Measurements from ENCODE around the gene CDH22. TPM values are rescaled to one million over a fixed set of nuclear protein-coding genes. Genes with fewer than 3 reads are reported as not detected.

The CDH22 gene
- total RNA-seq, 1 donor from 2014 or later: under 0.01 TPM

DNA sequence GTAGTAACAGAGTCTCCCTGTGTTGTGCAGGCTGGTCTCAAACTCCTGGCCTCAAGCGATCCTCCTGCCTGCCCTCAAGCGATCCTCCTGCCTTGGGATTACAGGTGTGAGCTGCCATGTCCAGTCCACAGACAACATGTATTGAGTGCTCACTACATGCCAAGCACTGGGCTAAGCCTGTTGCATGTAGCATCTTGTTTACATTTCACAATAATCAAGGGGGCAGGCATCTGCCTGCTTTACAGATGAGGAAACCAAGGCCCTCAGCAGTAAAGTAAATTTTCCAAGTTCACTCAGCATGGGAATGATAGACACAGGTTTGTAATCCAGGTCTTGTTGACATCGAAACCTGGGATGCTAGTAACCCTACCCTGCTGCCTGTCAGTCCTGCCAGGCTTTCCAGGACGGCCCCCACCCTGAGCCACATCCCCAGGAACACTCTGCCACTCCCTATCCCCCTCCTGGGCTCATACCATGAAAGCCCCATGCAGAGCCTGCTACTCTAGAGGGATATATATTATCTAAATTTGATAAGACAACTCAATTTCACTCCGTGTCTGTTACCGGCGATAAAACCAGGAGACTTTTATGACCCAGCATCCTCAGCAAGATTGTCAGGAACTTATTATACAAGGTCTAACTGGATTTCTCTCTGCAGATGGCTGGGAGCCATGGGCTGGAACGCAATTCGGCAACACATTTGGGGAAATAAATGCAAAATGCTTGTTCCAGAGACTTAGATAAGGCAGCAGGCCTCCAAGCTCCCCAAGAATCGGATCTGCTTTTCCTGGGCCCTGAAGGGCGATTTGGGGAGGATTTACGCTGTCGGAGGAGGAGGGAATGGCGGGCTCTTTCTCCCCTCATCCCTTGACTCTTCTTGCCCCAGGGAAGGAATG lies 159.7 kb downstream of the CDH22 start:
- no peak for DNase-seq (ENCODE audit: low read depth in 2 of 2)

DNA sequence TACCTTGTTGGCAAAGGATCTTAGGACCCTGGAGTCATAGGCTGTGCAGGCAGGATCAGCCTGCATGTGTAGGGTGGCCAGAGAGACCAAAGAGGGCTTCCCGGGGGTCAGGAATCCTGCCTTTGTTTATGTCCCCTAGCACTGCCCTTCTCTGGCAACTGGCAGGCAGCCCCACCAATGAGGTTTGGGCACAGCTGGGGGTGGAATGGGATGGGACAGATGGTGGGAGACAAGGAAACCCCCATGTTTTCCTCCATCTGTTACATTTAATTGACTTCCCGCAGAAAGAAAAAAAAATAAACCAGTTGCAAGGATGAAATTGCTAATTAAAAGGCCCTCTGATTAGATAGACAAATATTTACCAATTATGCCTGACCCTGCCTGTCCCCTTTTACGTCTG lies 162.6 kb downstream of the CDH22 start:
- DNase-seq (ENCODE audit: low read depth in 2 of 2): no peak

DNA sequence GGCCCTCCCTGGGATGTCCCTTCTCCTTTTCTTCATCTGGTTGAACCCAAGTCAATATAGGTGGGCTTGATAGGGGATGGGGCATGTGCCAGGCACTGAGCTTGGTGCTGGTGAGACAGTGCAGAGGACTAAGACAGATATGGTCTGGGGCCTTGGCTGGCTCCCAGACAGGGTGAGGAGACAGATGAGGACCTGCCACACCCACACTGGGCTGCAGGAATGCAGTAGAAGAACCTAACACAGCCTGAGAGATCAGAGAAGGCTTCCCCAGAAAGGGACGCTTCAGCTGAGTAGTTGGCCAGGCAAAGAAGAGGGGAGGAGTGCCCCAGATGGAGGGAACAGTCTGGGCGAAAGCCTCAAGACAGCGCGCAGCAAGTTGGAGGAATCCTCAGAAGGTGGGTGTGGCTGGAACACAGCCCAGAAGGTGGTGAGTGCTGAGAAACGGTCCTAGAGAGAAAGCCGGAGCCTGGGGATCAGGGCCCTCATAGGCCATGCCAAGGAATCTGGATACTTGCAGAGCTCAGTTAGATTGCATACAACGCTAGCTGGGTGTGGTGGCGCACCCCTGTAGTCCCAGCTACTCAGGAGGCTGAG lies 163.8 kb downstream of the CDH22 start:
- DNase-seq (ENCODE audit: low read depth in 2 of 2): no peak

DNA sequence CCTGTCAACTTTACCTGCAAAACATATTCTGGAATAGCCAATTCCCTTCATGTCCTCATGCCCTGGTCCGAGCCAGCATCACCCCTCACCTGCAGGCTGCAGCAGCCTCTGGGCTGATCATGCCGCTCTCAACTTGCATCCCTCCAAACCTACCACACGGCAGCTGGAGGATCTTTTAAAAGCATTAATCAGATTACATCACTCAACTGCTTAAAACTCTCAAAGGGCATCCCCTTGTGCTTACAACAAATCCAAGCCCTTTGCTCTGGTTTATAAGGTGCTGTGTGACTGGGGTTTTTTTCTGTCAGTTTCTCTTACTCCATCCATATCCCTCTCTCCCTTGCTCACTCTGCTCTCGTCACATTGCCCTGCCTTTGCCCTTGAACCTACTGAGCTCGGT lies 166.2 kb downstream of the CDH22 start:
- DNase-seq (ENCODE audit: low read depth in 2 of 2): no peak

DNA sequence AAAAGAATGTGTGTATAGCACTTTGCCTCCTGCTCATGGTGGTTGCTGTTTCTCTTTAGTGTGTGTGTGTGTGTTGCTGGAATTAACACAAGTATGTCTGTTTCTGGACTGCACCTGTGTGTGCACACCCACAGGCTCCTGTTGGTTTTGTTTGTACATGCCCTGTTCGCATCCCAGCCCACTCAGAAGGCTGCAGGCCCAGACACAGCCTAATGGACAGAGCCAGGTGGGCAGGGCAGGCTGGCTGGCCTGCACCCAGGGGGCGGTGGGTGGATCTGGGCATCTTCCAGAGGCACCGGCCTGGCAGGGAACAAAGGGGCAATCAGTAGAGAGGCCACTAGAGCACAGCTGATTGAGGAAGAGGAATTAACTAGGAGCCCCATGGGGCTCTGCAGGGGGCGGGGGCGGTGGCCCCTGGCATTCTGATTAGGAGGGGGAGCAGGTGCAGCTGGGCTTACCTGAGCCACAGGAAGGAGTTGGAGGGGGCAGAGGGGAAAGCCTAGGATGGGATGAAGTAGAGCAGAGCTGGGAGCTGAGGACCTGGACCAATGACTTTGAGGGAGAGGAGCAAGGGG lies 168.3 kb downstream of the CDH22 start:
- DNase-seq (ENCODE audit: low read depth in 2 of 2): no peak

DNA sequence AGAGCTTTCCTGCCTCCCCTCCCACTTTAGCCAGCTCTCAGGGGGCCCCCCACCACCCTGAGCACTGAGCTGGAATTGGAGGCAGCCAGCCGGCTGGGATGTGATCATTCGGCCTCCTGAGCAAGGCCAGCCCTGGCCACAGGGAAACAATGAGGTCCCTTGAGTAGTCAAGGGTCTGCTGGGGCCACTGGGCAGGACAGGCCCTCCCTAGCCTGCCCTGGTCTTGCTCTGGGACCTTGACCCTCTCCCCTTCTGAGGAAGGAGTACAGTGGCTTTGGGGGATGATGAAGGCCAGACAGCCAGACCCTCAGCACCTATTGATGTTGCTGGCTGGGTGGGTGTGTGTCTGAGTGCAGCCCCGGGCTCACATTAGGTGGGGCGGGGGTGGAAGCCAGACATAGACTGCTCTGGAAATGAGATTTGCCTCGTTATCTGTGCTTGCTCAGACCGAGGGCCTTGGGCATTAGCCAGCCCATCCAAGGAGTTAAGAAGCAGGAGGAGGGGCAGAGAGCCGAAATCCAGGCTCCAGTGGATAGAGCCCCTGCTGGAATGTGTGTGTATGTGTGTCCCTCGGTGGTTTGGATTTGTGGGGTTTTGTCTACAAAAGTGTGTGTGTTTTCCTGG lies 168.9 kb downstream of the CDH22 start:
- DNase-seq (ENCODE audit: low read depth in 2 of 2): no peak

DNA sequence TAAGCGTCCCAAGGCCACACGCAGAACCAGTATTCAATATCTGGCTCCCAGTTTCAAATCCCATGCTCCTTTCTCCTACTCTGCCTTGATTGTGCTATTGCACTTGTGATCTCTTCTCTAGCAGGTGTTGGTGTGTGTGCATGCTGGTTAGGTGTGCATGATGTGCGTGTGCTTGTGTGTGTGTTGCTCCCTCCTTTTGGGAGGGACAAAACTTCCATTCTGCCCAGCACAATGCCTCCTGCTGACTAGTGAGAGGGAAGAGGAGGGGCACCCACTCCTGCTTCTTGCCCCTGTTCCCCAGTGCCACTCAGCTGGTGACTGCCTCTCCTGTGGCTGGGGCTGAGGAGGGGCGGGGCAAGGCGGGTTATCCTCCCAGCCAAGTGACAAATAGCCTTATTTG lies 170.5 kb downstream of the CDH22 start:
- DNase-seq (ENCODE audit: low read depth in 2 of 2): no peak

DNA sequence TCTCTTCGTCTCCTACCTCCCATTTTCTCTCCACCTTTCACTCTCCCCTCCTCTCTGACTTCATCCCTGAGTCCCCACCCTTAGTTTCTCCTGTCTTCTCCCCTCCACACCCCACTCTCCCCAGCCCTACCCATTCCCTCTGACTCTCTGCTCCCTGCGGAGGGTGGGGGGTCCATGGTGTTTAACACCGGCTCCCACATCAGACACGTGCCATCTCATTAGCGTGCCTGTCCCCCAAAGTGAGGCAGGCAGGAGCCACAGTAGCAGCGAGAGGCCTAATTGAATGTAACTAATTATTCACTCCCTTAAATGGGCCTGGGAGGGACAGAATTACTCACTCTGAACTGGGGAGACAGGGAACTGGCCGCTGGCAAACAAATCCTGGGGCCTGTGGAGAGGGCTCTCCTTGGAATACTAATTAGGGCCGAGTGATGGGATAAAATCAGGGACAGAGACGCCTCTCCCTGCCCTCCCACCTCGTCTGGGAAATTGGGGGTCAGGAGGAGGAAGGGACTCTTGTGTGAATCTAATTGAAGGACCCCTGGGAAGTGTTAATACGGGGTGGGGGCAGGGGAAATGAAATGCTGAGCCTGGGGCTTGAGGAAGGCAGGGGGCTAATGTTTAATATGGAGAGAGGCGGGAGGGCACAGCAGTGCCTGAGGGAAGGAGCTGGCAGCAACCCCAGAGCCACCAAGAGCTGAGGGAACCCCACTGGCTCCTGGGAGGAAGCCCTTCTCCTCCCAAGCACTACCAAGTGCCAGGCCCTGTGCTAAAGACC lies 172.3 kb downstream of the CDH22 start:
- DNase-seq (ENCODE audit: low read depth in 2 of 2): no peak

DNA sequence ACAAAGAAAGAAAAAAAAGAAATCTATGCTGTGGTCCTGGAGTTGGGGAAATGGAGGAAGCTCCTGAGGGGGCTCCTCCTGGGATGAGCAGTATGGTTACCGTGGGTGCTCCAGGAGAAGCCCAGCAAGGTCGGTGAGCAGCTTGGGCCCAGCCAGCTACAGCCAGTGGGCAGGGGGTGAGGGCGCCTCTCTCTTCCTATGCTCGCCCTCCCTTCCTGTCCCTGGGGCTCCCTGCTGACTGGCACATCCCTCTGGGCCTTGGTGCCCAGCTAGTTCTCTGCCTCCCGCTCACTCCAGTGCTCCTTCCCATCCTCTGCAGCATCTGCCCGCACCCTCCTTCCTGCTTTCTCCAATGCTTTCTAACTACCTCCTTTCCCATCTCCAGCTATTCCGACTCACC lies 173.6 kb downstream of the CDH22 start:
- DNase-seq (ENCODE audit: low read depth in 2 of 2): no peak

DNA sequence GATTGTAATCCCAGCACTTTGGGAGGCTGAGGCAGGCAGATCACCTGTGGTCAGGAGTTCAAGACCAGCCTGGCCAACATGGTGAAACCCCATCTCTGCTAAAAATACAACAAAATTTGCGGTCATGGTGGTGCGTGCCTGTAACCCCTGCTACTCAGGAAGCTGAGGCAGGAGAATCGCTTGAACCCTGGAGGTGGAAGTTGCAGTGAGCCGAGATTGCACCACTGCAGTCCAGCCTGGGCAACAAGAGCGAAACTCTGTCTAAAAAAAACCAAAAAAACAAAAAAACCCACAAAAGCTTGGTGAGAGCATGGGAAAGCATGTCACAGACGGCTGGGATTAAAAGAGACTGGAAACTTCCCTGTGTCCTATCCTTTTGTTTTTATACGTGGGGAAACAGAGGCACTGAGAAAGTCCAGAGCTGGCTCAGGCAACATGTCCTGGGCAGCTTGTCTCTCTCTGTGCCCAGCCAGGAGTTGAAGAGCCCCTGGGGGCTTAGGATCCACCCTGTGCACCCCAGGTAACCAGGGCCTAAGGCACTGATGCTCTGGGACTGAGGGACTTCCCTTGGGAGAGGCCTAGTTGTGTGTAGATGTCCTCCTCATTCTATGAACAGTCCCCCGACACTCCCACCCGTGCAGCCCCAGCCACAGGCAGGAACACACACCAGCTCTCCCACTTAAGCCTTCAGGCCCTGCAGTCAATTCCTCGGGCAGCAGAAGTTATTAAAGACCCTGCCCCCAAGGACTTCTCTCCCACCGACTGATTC lies 174.2 kb downstream of the CDH22 start:
- no peak for DNase-seq (ENCODE audit: low read depth in 2 of 2)

DNA sequence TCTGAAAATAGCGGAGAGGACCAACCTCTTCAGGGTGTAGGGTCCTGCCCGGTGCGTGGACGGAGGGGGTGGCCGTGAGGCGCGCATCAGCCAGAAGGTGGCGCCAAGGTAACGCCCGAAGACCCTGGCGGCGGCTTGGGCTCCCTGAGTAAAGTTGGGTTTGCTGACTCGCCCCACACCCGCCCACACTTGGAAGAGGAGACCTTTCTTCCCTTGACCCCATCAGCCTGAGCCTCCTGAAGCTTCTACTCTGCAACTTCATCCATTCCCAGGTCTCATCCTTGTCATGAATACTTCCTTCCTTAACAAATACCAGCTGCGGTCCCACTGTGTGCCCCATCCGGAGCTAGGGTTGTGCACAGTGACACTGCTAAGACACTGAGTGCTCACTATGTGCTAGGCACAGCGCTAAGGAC lies 175.6 kb downstream of the CDH22 start:
- peak in 1 of 2 donors; percentile 63 for DNase-seq (ENCODE audit: low read depth in 2 of 2)

DNA sequence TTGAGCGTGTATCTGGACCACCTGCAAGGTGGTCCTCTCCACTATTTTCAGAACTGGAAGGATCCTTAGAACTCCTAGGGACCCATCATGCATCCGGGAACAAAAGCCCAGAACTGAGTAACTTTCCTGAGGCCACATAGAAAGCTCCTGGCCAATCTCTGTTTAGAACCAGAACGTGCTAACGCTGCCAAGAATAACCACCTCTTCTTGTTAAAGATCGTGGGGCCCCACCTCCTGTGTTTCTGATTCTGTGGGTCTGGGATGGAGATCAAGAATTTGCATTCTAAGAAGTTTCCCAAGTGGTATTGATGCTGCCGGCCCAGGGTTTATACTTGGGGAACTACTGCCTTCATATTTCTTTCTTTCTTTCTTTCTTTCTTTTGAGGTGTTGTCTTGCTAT lies 176.9 kb downstream of the CDH22 start:
- no peak for DNase-seq (ENCODE audit: low read depth in 2 of 2)

DNA sequence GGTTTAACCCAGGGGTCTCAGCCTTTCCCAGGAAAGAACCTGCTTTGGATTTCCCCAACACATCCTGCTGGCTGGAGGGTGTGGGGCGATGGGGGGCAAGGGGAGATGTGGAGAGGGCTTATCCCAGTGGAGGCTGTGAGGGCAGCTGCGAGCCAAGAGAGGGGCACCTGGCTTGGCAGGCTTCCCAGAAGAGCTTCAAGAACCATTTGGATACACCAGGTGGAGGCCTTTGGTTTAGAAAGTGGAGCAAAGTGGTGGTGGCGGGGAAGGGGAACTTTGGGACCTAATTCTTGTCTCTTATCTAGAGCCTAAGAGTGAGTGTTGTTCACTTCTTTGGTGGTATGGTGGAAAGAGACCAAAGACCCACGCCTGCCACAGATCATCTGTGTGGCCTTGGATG lies 177.8 kb downstream of the CDH22 start:
- no peak for DNase-seq (ENCODE audit: low read depth in 2 of 2)

DNA sequence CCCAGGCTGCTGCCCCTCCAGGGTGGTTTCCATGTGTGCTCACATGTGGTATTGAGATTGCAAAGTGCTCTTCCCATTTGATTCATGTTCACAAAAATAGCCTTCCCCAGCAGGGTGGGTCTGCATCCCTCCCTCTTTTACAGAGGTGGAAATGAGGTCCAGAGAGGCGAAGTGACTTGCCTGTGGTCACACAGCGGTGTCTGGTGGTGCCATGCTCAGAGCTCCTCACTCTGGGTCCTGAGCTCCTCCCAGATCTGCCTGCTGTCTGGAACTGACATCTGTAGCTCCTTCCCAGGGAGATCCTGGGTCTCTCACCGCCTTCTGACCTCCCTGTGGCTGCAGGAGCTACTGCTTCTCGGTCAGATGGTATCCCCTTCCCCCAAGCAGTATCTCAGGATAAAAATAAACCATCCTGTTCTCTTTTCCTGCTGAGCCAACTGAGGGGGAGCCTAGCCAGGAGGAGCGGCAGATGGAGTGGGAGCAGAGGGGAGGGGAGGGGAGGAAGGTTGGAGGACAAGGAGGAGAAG lies 178.3 kb downstream of the CDH22 start:
- no peak for DNase-seq (ENCODE audit: low read depth in 2 of 2)

DNA sequence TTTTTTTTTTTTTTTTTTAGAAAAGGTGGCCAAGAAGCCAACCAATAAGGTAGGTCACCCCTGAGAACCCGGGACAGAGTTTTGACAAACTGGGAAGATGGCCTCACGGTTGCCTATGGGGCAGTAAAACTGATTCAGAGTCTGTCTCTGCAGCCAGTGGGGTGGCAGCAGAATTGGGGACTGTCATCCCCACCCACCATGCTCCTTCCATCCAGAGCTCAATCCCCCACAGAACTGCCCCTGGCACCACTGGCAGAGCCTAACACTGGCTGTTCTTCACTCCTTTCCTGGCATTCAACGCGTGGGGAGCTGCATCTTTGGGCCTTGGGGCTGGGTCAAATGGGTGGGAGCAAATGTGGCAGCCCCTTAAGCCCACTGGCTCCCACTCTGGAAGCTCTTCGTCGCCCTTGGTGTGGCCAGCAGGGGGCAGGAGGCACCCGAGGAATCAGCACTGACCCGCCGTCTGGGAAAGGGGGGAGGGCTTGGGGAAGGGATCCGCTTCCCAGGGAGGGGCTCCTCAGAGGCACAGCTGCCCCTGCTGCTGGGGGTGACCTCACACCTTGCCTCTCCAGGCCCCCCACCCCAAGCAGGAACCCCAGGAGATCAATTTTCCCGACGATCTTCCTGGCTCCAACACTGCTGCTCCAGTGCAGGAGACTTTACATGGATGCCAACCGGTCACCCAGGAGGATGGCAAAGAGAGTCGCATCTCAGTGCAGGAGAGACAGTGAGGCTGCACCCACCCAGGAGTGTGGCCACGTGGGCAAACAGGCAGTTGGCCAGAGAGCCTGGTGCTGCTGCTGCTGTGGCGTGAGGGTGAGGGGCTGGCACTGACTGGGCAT lies 179.8 kb downstream of the CDH22 start:
- DNase-seq (ENCODE audit: low read depth in 2 of 2): peak in 1 of 2 donors; percentile 35

DNA sequence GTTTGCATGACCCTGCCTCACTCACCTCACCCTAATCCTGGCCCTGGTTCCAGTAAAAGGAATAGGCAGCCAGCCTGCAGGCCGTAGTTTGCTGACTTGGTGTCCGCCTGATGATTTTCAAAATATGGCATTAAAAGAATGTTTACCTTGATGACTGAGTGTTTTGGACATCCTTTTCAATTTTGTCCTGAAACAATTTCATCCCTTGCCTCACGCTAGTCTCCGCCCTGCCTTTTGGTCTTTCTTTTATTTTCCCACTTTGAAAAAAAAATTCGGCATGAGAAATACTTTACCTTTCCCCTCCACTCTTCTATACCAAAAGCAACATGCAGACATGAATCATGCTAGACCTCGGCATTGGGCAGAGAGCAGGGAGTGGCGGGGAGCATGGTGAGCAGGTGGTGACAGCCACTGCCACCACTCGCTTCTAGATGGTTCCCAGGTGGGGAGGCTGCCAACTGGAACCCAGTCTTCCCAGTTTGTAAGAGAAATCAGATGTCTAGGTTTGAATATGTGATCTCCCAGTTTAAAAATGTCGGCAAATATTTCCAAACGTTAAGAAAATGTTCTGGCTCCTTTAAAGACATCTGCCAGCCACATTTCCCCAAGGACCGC lies 180.8 kb downstream of the CDH22 start:
- no peak for DNase-seq (ENCODE audit: low read depth in 2 of 2)

DNA sequence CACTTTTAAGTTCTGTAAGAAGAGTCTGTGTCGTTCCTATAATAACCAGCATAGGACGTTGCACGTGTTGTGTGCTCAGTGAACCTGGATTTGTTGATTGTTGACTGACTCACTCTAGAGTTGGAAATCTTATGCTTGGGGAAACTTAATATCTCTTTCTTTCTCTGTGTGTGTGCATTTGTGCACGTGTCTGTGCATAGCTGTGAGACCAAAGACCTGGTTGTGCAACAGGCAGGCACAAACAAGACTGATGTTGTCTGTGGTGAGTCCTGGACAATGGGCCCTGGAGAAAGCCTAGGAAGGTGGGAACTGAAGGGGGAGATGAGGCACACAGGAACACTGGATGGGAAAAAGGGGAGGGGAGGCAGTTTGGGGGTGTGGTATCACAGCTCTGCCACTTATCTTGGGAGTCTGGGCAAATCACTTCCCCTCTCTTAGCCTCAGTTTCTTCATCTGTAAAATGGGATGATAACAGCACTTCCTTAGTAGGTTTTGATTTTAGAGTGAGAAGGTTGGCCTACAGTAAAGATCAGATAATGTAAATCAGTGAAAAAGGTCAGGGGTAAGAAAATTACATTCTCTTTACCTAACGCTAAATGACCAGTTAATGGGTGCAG lies 181.8 kb downstream of the CDH22 start:
- no peak for DNase-seq (ENCODE audit: low read depth in 2 of 2)

All from dermis microvascular lymphatic vessel endothelial cell (primary cell).